ENCODE results near the gene CCKAR.

The CCKAR gene

GRCh38 chr4:26463386-26463785, 26.9 kb downstream of the CCKAR start:
- Histone ChIP-seq H3K4me3 (replicated peaks; ENCODE audit: insufficient read depth, low read length) (no peak overlapping the region), H3K27me3 (ENCODE audit: insufficient read depth, poor library complexity, severe bottlenecking) (no peaks in the 10 kb centered on the region), H3K27ac (replicated peaks) (no peak overlapping the region)
- DNase-seq (ENCODE audit: low read depth in 1 of 2, low spot score in 1 of 2): no peak
- no peak for TF ChIP-seq CTCF (IDR thresholded peaks at IDR 0.05; ENCODE audit: insufficient read depth, low read length)
- TF ChIP-seq POLR2AphosphoS5 (IDR thresholded peaks at IDR 0.05; ENCODE audit: low read depth): no peak
- TF ChIP-seq REST (IDR thresholded peaks at IDR 0.05; ENCODE audit: insufficient replicate concordance, low read depth): no peak
- TF ChIP-seq GABPA (IDR thresholded peaks at IDR 0.05; ENCODE audit: low read depth): no peak
- TF ChIP-seq SPI1 (IDR thresholded peaks at IDR 0.05; ENCODE audit: borderline replicate concordance, low read depth): no peak

GRCh38 chr4:26462874-26463273, 27.4 kb downstream of the CCKAR start:
- H3K27ac ChIP-seq (replicated peaks): no peak overlapping the region
- no peak overlapping the region for H3K4me3 ChIP-seq (replicated peaks; ENCODE audit: insufficient read depth, low read length)
- H3K27me3 ChIP-seq (ENCODE audit: insufficient read depth, poor library complexity, severe bottlenecking): no peaks in the 10 kb centered on the region
- TF ChIP-seq REST (IDR thresholded peaks at IDR 0.05; ENCODE audit: insufficient replicate concordance, low read depth) (no peak), CTCF (IDR thresholded peaks at IDR 0.05; ENCODE audit: insufficient read depth, low read length) (no peak), SPI1 (IDR thresholded peaks at IDR 0.05; ENCODE audit: borderline replicate concordance, low read depth) (no peak), GABPA (IDR thresholded peaks at IDR 0.05; ENCODE audit: low read depth) (no peak), POLR2AphosphoS5 (IDR thresholded peaks at IDR 0.05; ENCODE audit: low read depth) (no peak)
- DNase-seq (ENCODE audit: low read depth in 1 of 2, low spot score in 1 of 2): no peak

GRCh38 chr4:26459756-26460530, 30.3 kb downstream of the CCKAR start:
- Histone ChIP-seq H3K27ac (replicated peaks) (no peak overlapping the region), H3K27me3 (ENCODE audit: insufficient read depth, poor library complexity, severe bottlenecking) (no peaks in the 10 kb centered on the region), H3K4me3 (replicated peaks; ENCODE audit: insufficient read depth, low read length) (no peak overlapping the region)
- DNase-seq (ENCODE audit: low read depth in 1 of 2, low spot score in 1 of 2): no peak
- TF ChIP-seq SPI1 (IDR thresholded peaks at IDR 0.05; ENCODE audit: borderline replicate concordance, low read depth): no peak
- TF ChIP-seq CTCF (IDR thresholded peaks at IDR 0.05; ENCODE audit: insufficient read depth, low read length): no peak
- no peak for TF ChIP-seq REST (IDR thresholded peaks at IDR 0.05; ENCODE audit: insufficient replicate concordance, low read depth)
- TF ChIP-seq POLR2AphosphoS5 (IDR thresholded peaks at IDR 0.05; ENCODE audit: low read depth): no peak
- no peak for TF ChIP-seq GABPA (IDR thresholded peaks at IDR 0.05; ENCODE audit: low read depth)

All from HL-60 (cell line).